HCT116 (cell line): ENCODE data around the gene RBM39. TPM values are rescaled to one million over a fixed set of nuclear protein-coding genes. Genes with fewer than 3 reads are reported as not detected.

Experiments
- ATAC-seq: fragments of 200-7000 bp; cut with Tn5 transposase; 2 replicates; pipeline ENCODE4 v1.9.1; 2020; ENCODE audit warnings: mild to moderate bottlenecking, moderate library complexity
- BruUV-seq: library from RNA; stranded (reverse); fragments of 400-500 nt; replicated peaks from 2 replicates; lab custom pipeline; 2021; lab: Mats Ljungman, UMichigan
- CTCF ChIA-PET: fragments of 300-600 bp; sonication (Branson Sonifier 250); formaldehyde crosslinking; loops from one replicate; lab custom pipeline; 2021; ENCODE audit warnings: antibody characterized with exemption; lab: Charles Lee
- POLR2A ChIA-PET: fragments of 300-600, 350-600 bp; sonication (Branson Sonifier 250); formaldehyde crosslinking; loops from one replicate; lab custom pipeline; 2021; ENCODE audit warnings: antibody characterized with exemption; lab: Charles Lee
- RAD21 ChIA-PET, 2 experiments: fragments of 300-600 bp; sonication (Branson Sonifier 250); formaldehyde crosslinking; loops; one replicate each; lab custom pipeline; 2023; ENCODE audit warnings: low total read pairs in 2 of 2; ENCODE audit not compliant: uncharacterized antibody in 2 of 2, unreplicated experiment in 2 of 2, low non-redundant PET in 1 of 2; lab: Charles Lee
- DNase-seq: peaks from one replicate; pipeline ENCODE4 v3.0.0-alpha.2; 2010; ENCODE audit warnings: low read depth, low spot score
- H2AFZ ChIP-seq: fragments of 200-600 bp; shearing (Covaris generic), sonication (generic); 2 replicates; pipeline ENCODE4 v1.6.1; 2017; ENCODE audit warnings: low read depth, mixed run types, mixed read lengths, antibody characterized with exemption, low read length; ENCODE audit not compliant: poor library complexity, severe bottlenecking
- H3K27ac ChIP-seq: 2 replicates; pipeline ENCODE4 v1.5.1; 2012; ENCODE audit warnings: low read depth, low read length
- H3K27me3 ChIP-seq: fragments of 200-600 bp; sonication (generic); 2 replicates; pipeline ENCODE4 v1.6.1; 2016; ENCODE audit warnings: mixed run types, low read length, mixed read lengths; ENCODE audit not compliant: insufficient read depth
- H3K36me3 ChIP-seq, 2 experiments: fragments of 200-500 bp in 1 of 2; fragments of 200-600 bp in 1 of 2; sonication (Bioruptor generic) in 1 of 2; sonication (generic) in 1 of 2; 2 replicates each; pipeline versions ENCODE4 v1.5.1 to v1.6.1; 2014 to 2016; ENCODE audit warnings: low read length in 2 of 2, inconsistent platforms in 1 of 2, mixed read lengths in 1 of 2, mixed run types in 1 of 2; ENCODE audit not compliant: insufficient read depth in 2 of 2, control insufficient read depth in 1 of 2
- H3K4me1 ChIP-seq, 2 experiments: fragments of 200-600 bp in 1 of 2; sonication (generic) in 1 of 2; 2 replicates each; pipeline versions ENCODE4 v1.5.1 to v1.6.1; 2012 to 2017; ENCODE audit warnings: low read length in 2 of 2, inconsistent platforms in 1 of 2, mild to moderate bottlenecking in 1 of 2, mixed read lengths in 1 of 2, mixed run types in 1 of 2, moderate library complexity in 1 of 2; ENCODE audit not compliant: insufficient read depth in 2 of 2, control insufficient read depth in 1 of 2
- H3K4me2 ChIP-seq: fragments of 200-600 bp; sonication (generic); 2 replicates; pipeline ENCODE4 v1.6.1; 2017; ENCODE audit warnings: mixed run types, low read length, mixed read lengths
- H3K4me3 ChIP-seq, 2 experiments: fragments of 200-600 bp in 1 of 2; sonication (generic) in 1 of 2; replicated peaks in 1 of 2; 2 replicates each; pipeline ENCODE4 v1.5.1; 2011 to 2016; ENCODE audit warnings: low read length in 2 of 2, control low read depth in 1 of 2, low read depth in 1 of 2, mild to moderate bottlenecking in 1 of 2, mixed read lengths in 1 of 2, mixed run types in 1 of 2
- H3K79me2 ChIP-seq: fragments of 200-600 bp; sonication (generic); 2 replicates; pipeline ENCODE4 v1.6.1; 2017; ENCODE audit warnings: mild to moderate bottlenecking, mixed run types, low read length, moderate library complexity, mixed read lengths; ENCODE audit not compliant: insufficient read depth
- H3K9ac ChIP-seq: fragments of 200-600 bp; sonication (generic); 2 replicates; pipeline ENCODE4 v1.6.1; 2016; ENCODE audit warnings: low read length, mixed read lengths
- H3K9me2 ChIP-seq: fragments of 200-600 bp; sonication (generic), shearing (Covaris generic); 2 replicates; pipeline ENCODE4 v1.6.1; 2017; ENCODE audit warnings: mixed run types, mild to moderate bottlenecking, moderate library complexity; ENCODE audit not compliant: insufficient read depth
- H3K9me3 ChIP-seq, 2 experiments: fragments of 200-500 bp in 1 of 2; fragments of 200-600 bp in 1 of 2; sonication (Bioruptor generic) in 1 of 2; sonication (generic) in 1 of 2; 2 replicates each; pipeline ENCODE4 v1.6.1; 2014 to 2017; ENCODE audit warnings: low read length in 2 of 2, mixed read lengths in 2 of 2, inconsistent platforms in 1 of 2, low read depth in 1 of 2, mild to moderate bottlenecking in 1 of 2, mixed run types in 1 of 2, moderate library complexity in 1 of 2; ENCODE audit not compliant: control insufficient read depth in 1 of 2, insufficient read depth in 1 of 2
- H4K20me1 ChIP-seq: fragments of 200-600 bp; sonication (generic), shearing (Covaris generic); 2 replicates; pipeline ENCODE4 v1.6.1; 2017; ENCODE audit warnings: mixed run types, mild to moderate bottlenecking, moderate library complexity; ENCODE audit not compliant: insufficient read depth
- CBX3 ChIP-seq: IDR thresholded peaks from 2 replicates; pipeline ENCODE4 v1.6.1; 2012; ENCODE audit warnings: low read depth
- CTCF ChIP-seq, 3 experiments: fragments of 200-600 bp in 1 of 3; sonication (generic) in 1 of 3; IDR thresholded peaks in 2 of 3; conservative IDR thresholded peaks in 1 of 3; 2 replicates each; pipeline ENCODE4 v1.5.1; 2012 to 2017; ENCODE audit warnings: low read depth in 2 of 3, low read length in 2 of 3, antibody characterized with exemption in 1 of 3, borderline replicate concordance in 1 of 3, control low read depth in 1 of 3, mild to moderate bottlenecking in 1 of 3, mixed read lengths in 1 of 3, mixed run types in 1 of 3, moderate library complexity in 1 of 3; ENCODE audit not compliant: insufficient read depth in 1 of 3
- EZH2 ChIP-seq: fragments of 200-600 bp; sonication (generic); IDR thresholded peaks from 2 replicates; pipeline ENCODE4 v1.6.1; 2017; ENCODE audit warnings: antibody characterized with exemption, mixed run types
- EZH2phosphoT487 ChIP-seq: fragments of 200-600 bp; IDR thresholded peaks from 2 replicates; pipeline ENCODE4 v1.6.1; 2018; ENCODE audit warnings: antibody characterized with exemption, borderline replicate concordance
- JUND ChIP-seq: IDR thresholded peaks from 2 replicates; pipeline ENCODE4 v1.6.1; 2012
- POLR2AphosphoS5 ChIP-seq: IDR thresholded peaks from 2 replicates; pipeline ENCODE4 v1.6.1; 2011; ENCODE audit warnings: mild to moderate bottlenecking, low read depth, low read length, moderate library complexity
- RAD21 ChIP-seq: IDR thresholded peaks from 2 replicates; pipeline ENCODE4 v1.6.1; 2012; ENCODE audit warnings: low read depth, mild to moderate bottlenecking
- REST ChIP-seq: IDR thresholded peaks from 2 replicates; pipeline ENCODE4 v1.6.1; 2012; ENCODE audit warnings: low read depth
- SP1 ChIP-seq: IDR thresholded peaks from 2 replicates; pipeline ENCODE4 v1.6.1; 2012; ENCODE audit warnings: low read depth
- SRF ChIP-seq: IDR thresholded peaks from 2 replicates; pipeline ENCODE4 v1.6.1; 2012; ENCODE audit warnings: low read depth
- TCF7L2 ChIP-seq: IDR thresholded peaks from 2 replicates; pipeline ENCODE4 v1.7.0; 2011; ENCODE audit warnings: borderline replicate concordance, inconsistent platforms; ENCODE audit not compliant: insufficient read depth, insufficient read length; ENCODE audit errors: extremely low read depth
- ZFX ChIP-seq: fragments of 450-650 bp; IDR thresholded peaks from 2 replicates; pipeline ENCODE4 v1.6.1; 2017
- ZNF274 ChIP-seq: fragments of 200-500 bp; sonication (Bioruptor generic); IDR thresholded peaks from 2 replicates; pipeline ENCODE4 v1.6.1; 2014; ENCODE audit warnings: mild to moderate bottlenecking, low read depth, low read length, inconsistent platforms
- intact Hi-C: fragments of 100-400 bp; cut with micrococcal nuclease; formaldehyde crosslinking; loops from 2 replicates; pipeline ENCODE4 v1.10.0; 2022
- total RNA-seq: library from RNA; stranded (reverse); gene quantifications from one replicate; pipeline ENCODE4 v1.2.1, GENCODE V29; 2021; ENCODE audit not compliant: unreplicated experiment
- TF ChIP-seq, protein P1 (sequence below): IDR thresholded peaks from 2 replicates; pipeline ENCODE4 v1.6.1; 2011; ENCODE audit warnings: mild to moderate bottlenecking, low read length, moderate library complexity; ENCODE audit not compliant: insufficient replicate concordance; ENCODE audit errors: extremely low read depth

RBM39 gene
- total RNA-seq, 1 experiment from 2014 or later: 234 TPM

GRCh38 chr20:35699127-35699956 lies 42.7 kb downstream of the RBM39 start, which contains the start of the genes NFS1 and ROMO1 (continued):
- TF ChIP-seq CTCF (IDR thresholded peaks at IDR 0.05 in 2 of 3, conservative IDR thresholded peaks at IDR 0.05 in 1 of 3; ENCODE audit: borderline replicate concordance in 1 of 3, insufficient read depth in 1 of 3, low read depth in 2 of 3, low read length in 2 of 3) (0 out of 6 replicates have a peak, but pooled peaks of 1 of the 3 experiments have one; percentile 0), TCF7L2 (peak; percentile 14), ZFX (peak; percentile 90)
- TF ChIP-seq, all 23 proteins: peak for 11

DNA sequence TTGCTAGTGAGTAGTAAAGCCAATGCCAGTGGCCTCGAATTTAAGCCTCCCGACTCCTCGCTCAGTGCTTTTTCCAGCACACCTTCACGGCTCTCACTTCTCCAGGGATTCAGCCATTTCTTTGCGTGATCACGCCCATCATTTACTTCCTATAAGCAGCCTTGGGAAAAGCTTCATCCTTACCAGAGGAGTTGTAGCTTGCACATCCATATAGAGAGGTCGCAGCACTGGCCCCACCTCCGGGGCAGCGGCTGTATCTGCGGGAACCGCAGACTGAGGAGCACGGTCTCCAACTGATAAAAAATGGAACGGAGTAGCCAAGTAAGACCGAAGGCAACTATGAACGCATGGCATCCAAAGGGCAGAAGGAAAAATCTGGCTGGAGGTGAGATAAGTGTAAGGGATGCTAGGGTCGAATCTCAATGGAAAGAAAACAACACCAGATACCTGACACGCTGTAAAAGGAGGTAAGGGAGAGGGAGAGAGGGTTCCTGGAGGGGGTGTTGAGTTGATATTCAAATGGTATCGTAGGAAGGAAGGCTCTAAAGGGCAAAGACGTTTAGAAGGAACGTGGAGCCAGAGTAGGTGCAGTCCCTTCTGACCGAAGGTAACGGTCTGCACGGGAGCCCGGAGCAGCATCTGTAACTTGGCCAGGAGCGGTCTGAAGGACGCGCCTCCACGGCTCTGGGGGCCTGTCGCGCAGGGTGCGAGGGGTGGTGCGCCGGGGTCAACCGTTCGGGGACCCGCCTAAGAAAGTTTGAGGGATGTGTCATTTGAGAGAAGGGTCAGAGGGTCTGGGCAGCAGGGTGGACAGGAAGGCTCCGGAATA lies 43.5 kb downstream of the RBM39 start:
- RAD21 ChIA-PET: interaction anchor here in 1 of 2 experiments (0.6 kb wide), 1 partner anchor 191 kb away, joined by 3 read pairs; no protein-coding TSS in a partner anchor
- intact Hi-C loops: no loop called here
- Histone ChIP-seq H3K36me3 (peaks cover 15 to 16% of the 10 kb centered on the region in 2 experiments; a peak in 3 of 4 replicates), H3K4me1 (peaks cover 10 to 26% of the 10 kb centered on the region in 2 experiments), H3K9ac (peak overlapping the region; percentile 93), H3K79me2 (peaks cover 47% of the 10 kb centered on the region), H4K20me1 (peaks cover 4% of the 10 kb centered on the region; the same call in 1 of the 2 replicates), H3K27me3 (no peaks in the 10 kb centered on the region), H3K9me3 (no peaks in the 10 kb centered on the region), H3K4me2 (peak overlapping the region; percentile 94), H3K27ac (peak overlapping the region; percentile 83), H3K9me2 (no peaks in the 10 kb centered on the region), H2AFZ (peak overlapping the region; percentile 60), H3K4me3 (peak overlapping the region; percentile 95)
- CTCF ChIA-PET: no interaction called here
- TSS peak; percentile 40 for BruUV-seq
- ATAC-seq (peak; percentile 50), DNase-seq (no peak)
- POLR2A ChIA-PET: interaction anchor here (1.4 kb wide), 1 partner anchor 44 kb away, joined by 4 read pairs; the partner anchor contains the start of gene RBM39
- TF ChIP-seq ZNF274 (no peak), JUND (no peak), SP1 (no peak), ZFX (no peak), EZH2phosphoT487 (no peak), REST (no peak), RAD21 (no peak), POLR2AphosphoS5 (no peak), CBX3 (no peak), SRF (no peak), EZH2 (no peak)
- TF ChIP-seq, protein P1, sequence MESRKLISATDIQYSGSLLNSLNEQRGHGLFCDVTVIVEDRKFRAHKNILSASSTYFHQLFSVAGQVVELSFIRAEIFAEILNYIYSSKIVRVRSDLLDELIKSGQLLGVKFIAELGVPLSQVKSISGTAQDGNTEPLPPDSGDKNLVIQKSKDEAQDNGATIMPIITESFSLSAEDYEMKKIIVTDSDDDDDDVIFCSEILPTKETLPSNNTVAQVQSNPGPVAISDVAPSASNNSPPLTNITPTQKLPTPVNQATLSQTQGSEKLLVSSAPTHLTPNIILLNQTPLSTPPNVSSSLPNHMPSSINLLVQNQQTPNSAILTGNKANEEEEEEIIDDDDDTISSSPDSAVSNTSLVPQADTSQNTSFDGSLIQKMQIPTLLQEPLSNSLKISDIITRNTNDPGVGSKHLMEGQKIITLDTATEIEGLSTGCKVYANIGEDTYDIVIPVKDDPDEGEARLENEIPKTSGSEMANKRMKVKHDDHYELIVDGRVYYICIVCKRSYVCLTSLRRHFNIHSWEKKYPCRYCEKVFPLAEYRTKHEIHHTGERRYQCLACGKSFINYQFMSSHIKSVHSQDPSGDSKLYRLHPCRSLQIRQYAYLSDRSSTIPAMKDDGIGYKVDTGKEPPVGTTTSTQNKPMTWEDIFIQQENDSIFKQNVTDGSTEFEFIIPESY: no peak
